Bone marrow (tissue), 2 donors: ENCODE results near the gene NT5C3A.
"Not testable (repeated sequence)": the region's sequence is repeated elsewhere in the genome, so short reads cannot be mapped to it uniquely, and the experiment has no call there.

Source experiments
- DNase-seq, 2 donors: peaks; one replicate each; lab custom pipeline; 2025; lab: John Stamatoyannopoulos, UW

NT5C3A gene

DNA sequence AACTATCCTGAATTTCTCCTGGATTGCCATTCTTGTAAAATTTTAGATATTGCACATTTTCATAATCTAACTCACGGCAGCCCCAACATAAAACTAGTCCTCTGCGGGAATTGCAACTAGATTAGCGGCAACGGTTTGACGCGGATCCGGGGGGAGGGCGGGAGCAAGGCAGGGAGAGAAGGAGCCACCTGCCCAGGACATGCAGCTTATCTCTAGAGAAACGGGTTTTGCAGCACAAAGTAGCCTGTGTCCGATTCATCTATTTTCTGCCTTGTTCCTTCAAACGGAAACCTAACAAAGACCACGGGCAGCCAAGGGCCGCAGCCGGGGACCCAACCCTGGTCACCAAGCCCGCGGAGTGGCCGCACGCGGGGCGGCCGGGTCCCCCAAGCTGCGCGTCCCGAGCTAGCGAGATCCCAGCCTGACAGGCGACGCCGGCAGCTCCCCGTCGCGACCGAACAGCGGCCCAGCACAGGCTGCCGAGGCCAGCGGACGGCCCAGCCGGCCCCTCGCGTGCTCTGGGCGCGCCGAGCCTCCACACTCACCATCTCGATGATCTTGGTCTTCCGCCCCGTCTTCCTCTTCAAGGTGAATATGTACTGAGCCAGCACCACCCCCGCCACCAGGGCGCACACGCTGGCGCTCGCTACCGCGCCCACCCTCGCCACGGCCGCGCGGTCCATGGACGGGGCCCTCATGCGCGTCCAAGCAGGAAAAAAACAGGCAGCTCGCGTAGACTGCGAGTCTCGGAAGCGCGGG lies at the start of gene NT5C3A:
Gene NT5C3A (minus strand): TSS at position 754 of the 759 bp plus-strand sequence. CDS start 71 bp downstream, at position 683.
- no peak for DNase-seq

DNA sequence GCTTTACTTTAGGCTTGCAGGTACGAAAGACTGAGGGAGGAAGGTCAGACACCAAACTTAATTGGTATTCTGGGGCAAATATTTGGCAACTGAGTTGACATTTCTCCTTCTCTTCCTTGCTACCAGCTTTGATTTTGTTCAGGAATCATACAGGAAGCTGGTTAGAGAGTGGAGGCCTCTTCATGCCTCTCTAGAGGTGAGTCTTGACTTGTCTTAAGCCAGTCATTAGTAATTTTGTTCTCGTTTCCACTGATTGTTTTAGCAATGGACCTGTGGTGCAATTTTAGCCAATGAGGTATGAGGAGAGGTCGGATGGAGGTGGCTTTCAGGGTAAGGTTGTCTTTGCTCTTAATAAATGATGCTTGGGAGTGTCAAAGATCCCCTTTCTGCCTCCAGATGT lies 49.0 kb upstream of the NT5C3A start:
- no peak for DNase-seq

DNA sequence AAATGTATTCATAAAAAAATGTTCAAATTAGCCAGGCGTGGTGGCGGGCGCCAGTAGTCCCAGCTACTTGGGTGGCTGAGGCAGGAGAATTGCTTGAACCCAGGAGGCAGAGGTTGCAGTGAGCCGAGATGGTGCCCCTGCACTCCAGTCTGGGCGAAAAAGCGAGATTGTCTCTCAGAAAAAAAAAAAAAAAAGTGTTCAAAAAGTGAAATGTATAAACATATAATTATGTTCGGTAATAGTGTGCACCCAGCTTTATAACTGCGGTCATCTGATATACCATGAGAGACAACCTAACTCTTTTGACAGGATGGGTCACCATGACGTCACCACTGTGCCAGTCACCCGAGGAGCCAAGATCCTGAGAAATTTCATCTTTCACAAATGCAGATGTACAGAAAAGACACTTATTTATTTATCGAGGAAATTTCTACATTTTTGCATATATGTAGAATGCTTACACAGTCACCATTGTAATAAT lies 47.2 kb upstream of the NT5C3A start:
- DNase-seq: no peak

DNA sequence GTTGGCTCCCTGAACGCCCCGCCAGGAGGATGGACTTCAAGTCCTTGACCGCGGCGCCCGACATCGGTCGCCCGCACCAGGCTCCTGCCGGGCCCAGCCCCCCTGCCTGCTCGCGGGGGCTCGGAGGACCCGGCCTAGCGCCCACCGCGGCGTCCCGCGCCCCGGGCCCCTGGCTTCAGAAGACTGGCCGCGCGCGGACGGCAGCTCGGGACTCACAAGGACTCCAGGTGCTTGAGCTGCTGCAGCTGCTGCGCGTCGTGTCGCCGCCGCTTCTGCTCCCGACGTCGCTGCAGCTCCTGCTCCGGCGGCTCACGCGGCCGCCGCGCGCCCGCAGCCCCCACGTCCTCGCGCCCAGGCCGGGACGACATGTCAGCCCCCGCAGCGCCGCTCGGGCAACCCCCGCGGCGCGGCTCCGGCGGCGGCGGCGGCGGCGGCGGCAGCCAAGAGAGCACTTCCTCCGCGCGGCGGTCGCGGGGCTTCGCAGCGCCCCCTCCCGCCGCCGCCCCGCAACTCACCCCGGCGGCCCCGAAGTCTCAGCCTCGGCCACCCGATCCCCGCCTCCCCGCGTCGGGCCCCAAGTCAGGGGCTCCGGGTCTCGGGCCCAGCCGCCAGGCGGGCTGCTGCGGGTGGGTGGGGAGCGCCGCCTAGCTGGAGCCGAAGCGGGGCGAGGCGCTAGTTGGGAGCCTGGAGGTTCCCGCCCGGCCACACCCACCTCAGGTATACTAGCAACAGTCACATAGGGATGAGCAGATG lies 46.6 kb upstream of the NT5C3A start, which contains the start of gene RP9:
Gene RP9 (minus strand): TSS at position 400 of the 753 bp plus-strand sequence. CDS start 32 bp downstream, at position 368.
- peak; percentile 42 to 76 for DNase-seq

DNA sequence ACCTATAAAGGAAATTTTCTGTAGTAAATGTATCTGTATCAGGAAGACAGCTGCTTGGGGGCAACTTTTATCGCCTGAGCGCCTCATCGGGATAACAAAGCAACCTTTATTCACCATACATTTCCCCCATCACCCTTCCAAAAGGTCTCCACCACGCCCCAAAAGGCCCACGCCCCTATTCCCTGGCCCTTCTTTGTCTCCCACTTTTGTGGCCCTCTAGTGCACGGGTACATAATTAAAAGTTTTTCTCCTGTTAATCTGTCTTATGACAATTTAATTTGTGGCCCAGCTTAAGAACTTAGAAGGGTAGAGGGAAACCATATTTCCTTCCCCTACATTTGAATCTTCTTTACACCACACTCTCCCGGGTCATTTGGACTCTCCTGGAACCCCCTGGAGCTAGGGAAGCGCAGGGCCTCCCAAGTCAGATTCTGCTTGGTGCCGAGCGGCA lies 46.0 kb upstream of the NT5C3A start:
- DNase-seq: no peak

DNA sequence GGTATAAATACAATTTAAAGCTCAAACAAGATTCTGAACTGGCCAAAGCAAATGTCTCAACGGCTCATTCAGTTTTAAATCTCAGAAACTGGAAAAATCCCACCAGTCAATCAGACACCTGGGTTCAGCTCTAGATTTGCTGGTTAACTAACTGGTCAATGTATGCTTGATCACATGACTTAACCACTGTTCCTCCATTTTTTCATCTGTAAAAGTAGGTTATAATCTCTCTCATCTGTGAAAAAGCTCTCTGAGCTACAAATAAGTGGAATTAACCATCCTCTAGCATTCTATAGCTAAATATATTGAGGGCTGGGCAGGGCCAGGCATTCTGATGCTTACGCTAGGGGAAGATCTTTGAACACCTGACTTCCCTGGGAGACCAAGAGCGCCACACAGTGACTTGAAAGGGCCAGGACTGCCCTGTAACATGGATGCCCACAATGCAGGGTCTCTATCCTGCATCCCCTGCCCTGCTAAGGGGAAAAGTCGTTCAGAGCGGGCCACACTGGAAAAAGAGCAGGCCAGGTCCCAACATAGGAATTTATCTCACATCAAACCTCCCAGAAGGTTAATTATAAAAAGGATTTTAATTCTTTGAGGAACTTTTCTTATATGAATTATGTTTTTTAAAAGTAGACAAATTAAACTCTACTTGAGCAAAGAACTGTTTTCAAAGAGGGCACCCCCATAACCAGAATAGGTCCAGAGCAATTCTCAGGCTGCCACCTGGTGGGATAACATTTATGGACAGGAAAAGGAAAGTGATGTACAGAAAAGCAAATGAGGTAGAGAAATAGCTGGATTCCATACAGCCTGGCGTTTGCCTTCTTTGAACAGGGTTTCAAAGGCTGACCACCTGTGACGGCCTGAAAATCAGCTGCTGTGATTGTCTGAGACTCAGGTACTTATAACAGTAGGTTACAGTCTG lies 44.8 kb upstream of the NT5C3A start:
- DNase-seq: peak in 1 of 2 donors; percentile 43

DNA sequence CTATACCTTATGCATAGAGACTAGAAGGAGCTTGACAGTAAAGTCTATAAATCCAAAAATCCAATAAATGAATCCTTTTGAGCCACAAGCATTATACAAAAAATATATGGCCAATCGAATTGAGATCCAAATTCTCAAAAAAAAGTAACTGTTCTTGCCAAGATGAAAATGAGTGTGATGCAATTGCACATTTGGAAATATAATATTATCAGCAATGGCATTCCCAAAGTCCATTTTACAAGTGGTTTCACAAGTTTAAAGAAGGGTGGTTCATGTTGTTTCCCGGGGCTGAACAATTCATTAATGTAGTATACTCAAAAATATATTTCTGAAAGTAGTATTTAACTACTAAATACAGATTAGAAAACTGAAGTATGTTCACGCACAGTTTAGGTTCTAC lies 39.3 kb upstream of the NT5C3A start:
- no peak for DNase-seq

DNA sequence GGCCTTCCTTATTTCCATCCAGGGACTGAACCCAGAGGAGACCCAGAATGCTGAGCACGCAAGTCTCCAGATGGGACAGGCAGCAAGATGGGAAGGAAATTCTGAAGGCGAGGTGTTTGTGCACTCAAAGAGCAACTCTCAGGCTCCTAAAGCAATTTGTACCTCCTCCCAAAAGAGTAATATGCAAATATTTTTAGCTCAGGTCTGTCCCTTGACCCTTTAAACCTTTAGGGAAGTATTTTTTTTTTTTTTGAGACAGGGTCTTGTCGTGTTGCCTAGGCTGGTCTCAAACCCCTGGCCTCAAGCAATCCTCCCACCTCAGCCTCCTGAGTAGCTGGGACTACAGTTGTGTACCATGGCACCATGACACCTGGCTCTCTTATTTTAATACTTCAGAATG lies 38.2 kb upstream of the NT5C3A start:
- no peak for DNase-seq

DNA sequence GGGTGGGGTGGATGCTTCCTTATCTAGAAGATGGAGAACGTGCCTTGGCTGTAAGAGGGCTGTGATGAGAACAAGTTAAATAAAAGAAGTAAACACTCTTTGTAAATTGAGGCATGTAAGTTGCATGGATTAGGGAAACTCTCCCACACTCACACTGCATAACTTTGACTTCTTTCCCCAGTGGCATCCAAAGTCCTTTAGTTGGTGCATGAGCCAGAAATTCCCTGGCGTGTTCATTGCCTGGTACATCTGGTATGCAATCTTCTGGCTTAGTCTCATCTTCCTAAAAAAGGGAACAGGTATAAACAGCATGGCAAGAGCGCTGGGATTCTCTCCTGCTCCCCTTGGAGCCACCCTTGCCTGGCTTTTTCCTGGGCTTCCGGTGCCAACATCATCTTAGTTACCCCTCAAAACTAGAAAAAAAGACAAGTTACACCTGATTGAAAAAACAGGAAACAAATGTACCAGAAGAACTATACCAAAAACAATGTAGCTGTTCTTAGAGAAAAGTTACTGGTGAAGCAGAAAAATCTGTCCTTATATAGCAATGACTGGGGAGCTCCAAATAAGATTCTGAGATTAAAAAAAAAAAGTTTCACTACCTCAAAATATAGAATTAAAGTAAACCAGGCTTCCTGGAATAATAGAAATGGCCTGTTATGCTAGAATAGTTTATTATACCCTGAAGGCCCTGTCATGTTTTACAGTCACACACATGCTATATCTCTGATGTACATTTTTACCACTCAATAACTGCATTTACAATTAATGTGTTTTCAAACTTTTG lies 36.8 kb upstream of the NT5C3A start:
- DNase-seq: no peak

DNA sequence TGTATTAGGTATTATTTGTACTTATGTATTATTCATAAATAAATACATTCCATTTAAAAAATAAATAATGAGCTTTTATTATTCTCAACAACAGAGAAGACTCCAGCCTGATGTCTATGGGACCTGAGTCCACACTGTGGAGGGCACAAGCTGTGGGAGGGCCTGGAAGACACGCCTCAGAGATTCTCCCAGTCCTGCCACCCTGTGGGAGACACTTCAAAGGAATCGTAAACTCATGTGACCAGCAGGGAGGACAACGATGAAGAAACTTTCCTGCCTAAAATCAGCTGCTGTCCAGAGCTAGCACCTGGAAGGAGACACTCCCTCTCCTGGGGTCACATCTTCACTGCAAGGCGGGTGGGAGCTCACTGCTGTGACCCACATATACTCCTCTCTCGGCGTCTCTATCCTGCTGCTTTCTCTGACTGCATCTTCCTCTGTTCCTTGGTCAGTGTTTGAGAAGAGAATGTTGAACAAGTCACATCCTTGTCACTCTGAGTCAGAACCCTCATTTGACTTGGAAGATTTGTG lies 32.2 kb upstream of the NT5C3A start:
- not testable (repeated sequence) for DNase-seq

DNA sequence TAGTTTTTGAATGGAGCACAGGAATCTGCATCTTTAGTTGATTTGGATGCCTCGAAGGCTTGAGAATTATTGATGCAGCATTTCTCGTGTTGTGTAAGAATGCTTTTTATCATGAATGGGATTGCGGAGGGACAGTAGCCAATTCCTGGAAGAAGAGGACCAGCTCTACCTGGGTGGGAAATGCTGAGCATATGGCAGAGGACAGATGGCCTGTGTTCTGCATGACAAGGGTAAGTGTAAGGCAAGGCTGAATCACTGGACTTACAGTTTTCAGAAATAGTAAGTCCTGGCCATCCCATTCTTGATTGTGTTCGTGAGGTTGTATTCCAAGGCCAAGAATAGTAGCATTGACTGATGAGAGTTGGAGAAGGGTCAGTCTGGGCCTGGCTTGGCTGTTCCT lies 30.7 kb upstream of the NT5C3A start:
- DNase-seq: no peak

DNA sequence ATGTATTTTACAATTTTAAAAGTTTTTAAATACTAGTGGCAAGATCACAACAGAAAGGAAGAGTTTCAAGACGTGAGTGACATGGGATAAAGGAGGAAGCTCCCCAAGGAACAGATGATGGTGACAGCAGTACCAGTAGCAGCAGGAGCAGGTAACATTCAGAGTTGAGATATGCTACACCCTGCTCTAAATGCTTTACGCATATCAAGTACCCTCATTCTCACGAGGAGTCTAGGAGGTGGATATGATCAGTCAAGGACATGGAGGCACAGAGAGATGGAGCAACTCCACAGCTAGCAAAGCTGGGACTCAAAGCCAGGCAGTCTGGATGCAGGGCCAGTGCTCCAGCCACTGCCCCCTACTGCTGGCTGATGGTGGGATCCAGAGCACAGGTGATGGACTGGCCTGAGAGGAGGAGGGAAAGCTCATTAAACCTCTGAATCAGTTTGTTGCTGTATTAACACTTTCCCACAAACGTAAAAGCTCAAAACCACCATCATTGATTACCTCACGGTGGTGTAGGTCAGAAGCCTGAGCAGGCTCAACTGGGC lies 29.1 kb upstream of the NT5C3A start:
- DNase-seq: no peak

DNA sequence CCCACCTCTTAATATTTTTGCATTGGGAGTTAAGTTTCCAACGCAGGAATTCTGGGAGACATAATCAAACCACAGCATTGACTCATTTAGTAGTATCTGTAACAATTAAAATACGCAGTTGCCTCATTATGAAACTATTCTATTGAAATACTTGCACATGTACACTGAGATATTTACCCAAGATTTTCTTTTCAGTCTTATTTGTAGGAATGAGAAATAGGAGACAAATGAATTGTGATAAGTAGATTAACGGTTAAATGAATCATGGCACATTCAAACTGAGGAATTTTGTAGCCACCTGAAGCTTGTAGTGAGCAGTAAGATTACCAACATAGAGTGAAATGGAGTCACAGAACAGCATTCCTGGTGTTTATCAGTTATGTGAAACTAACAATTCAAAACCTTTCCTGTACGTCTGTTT lies 28.5 kb upstream of the NT5C3A start:
- no peak for DNase-seq

DNA sequence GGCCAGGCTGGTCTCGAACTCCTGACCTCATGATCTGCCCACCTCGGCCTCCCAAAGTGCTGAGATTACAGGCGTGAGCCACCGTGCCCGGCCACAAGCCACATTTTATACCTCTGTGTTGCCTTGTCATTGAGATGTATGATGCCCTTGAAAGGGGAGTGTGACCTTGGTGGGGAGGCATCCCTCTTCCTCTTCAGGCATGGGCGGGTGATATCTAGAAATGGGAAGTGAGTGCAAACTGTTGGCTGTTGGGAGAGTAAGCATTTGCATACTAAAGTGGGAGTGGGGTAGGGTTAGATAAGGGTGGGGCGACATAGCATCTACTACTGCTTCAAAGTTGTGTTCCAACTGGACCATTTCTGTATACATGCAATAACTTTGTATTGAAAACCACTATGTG lies 26.6 kb upstream of the NT5C3A start:
- no peak for DNase-seq

DNA sequence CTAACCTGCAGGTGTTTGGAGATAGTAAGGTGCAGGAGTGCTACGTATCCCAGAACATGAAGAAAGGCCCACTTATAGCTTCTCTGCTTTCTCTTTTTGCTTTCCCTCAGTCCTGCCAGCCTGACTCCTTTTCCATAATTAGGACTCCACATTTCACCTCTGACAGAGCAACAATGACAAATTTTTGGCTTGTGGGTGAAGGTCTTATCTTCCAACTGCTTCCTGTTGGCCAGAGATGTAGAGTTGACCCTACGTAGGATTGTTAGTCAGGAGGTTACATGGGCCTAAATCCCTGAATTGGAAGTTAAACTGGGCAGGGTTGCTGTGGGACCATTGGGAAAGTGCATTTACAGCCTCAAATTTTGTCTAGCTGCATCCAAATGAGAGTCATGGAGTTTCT lies 25.3 kb upstream of the NT5C3A start:
- no peak for DNase-seq

DNA sequence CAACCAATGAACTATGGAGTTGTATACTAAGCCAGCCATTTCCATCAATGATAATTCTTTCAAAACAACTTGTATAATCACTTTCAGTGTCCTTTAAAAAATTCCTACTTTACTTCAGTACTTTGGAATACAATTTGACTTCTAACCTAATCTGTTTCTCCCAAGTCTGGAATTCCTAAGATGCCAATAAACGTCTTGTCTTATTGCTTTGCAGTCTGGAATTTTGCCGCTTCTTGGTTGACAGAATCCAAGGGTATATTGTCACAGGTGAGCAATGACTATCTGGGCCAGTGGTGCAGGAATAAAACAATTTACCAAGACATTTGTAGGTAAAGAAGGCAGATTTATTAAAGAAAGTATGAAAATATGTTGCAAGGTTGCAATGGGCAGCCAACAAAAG lies 24.8 kb upstream of the NT5C3A start:
- no peak for DNase-seq

DNA sequence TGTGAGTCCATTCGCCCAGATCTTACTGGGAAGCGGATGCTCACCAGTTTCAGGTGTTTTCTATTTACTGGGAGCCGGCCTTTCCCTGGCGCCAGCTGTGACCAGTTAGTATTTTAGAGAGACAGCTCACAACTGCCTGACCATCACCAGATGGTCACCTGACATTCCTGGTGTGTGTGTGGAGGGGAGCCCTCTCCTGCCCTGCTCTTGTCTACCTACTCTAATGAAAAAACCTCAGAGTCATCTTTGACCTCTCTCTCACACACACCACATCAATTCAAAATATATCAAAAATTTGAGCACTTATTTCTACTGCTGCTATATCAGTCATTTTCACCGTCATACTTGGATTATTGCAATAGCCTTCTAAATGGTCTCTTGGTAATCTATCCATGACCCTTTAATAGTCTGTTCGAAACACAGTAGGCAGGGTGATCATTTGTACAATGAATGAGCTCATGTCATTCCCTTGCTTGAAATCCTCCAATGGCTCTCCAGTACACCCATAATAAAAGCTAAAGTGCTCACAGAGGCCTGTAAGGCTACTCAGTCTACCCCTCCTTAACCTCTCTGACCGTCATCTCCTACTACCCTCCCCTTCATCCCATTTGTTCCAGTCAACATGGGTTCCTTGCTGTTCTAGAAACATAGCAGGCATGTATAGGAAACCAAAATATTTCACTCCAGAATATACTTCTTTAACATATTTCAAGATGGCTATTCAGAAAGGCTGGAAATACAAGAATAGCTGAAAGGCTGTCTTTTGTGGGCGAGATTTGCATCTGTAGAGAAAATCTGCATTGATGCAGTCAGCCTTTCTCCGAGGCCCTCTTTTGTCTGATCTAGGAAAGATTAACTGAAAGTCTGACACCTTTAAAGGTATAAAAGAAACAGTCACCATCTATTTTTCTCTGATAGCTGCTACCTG lies 17.5 kb upstream of the NT5C3A start:
- DNase-seq: no peak

DNA sequence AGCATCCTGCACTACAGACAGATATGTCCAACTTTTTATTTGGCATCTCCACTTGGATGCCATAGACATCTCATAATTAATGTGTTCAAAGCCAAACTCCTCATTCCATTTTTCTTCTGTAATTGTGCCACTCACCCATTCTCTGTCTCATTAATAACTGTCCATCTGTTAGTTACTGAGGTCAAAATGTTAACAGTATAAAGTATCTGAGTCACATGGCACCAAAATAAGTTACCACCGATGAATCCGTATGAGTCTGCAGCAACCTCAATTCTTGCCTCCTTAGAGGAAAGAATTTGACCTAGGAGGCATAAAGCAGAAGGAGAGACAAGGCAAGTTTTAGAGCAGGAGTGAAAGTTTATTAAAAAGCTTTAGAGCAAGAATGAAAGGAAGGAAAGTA lies 16.5 kb upstream of the NT5C3A start:
- no peak for DNase-seq

DNA sequence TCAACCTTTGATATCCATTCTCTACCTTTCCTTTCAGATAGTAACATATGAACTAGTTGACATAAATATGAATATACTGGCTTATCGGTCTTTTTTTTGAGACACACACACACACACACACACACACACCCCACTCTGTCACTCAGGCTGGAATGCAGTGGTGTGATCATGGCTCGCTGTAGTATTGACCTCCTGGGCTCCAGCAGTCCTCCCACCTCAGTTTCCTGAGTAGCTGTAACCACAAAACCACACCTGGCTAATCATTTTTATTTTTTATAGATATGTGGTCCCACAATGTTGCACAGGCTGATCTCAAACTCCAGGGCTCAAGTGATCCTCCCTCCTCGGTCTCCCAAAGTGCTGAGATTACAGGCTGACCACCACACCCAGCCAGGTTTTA lies 14.2 kb upstream of the NT5C3A start:
- DNase-seq: no peak
